Right cardiac atrium (tissue), 5 donors: ENCODE results near the gene SCARB2. TPM values are rescaled to one million over a fixed set of nuclear protein-coding genes. Genes with fewer than 3 reads are reported as not detected.

ENCODE experiments used
- ATAC-seq, 2 donors: fragments of 200-7000 bp; cut with Tn5 transposase; one replicate each; pipeline versions ENCODE4 v1.8.0 to v1.9.1; 2020; ENCODE audit warnings: moderate library complexity in 2 of 2, mild to moderate bottlenecking in 1 of 2
- DNase-seq, 3 donors: peaks; one replicate each; pipeline ENCODE4 v3.0.0-alpha.2; 2020
- H3K27ac ChIP-seq: one replicate; pipeline ENCODE4 v1.5.1; 2013; ENCODE audit warnings: mild to moderate bottlenecking, low read length, control low read depth, moderate library complexity
- H3K27me3 ChIP-seq: one replicate; pipeline ENCODE4 v1.6.1; 2013; ENCODE audit not compliant: control insufficient read depth, insufficient read depth
- H3K4me1 ChIP-seq: one replicate; pipeline ENCODE4 v1.6.1; 2013; ENCODE audit warnings: low read length; ENCODE audit not compliant: control insufficient read depth, insufficient read depth
- H3K4me3 ChIP-seq: one replicate; pipeline ENCODE4 v1.5.1; 2013; ENCODE audit warnings: low read length, control low read depth
- H3K9me3 ChIP-seq: one replicate; pipeline ENCODE4 v1.6.1; 2013; ENCODE audit warnings: low read length; ENCODE audit not compliant: control insufficient read depth
- WGBS: extraction: QIAGEN DNeasy Blood & Tissue Kit; methylation state at CpG from one replicate; pipeline ENCODE4 v1.1.7; 2013; 5-methylcytosine and 5-hydroxymethylcytosine counted together
- intact Hi-C, 4 donors: fragments of 100-400 bp; cut with DNase I; formaldehyde crosslinking; loops; one replicate each; pipeline versions ENCODE4 v1.11.0 to v1.14.0; 2022 to 2023
- polyA plus RNA-seq: library from polyadenylated mRNA; stranded (reverse); fragments of 200-250 nt; gene quantifications from one replicate; pipeline ENCODE4 v1.2.3, GENCODE V29; 2013
- total RNA-seq, 4 donors: library from RNA; stranded (reverse); fragmentation: NEBNext Ultra II Directional; extraction: Animal tissue kit (Norgen Biotek cat#: 25700); gene quantifications; one replicate each; pipeline ENCODE4 v1.2.1, GENCODE V29; 2021
- donor health status: healthy with polysubstance abuse.
- donor health status: DM: no; HTN: yes; CAD: no.
- donor health status: DM: no; HTN: no; CAD: no.
- donor health status: DM: no; HTN: yes; CAD: no; lungs with severe emphysema.
- donor health status: DM: yes; HTN: yes; CAD: no.

Gene SCARB2
- total and polyA plus RNA-seq, 5 donors, result 78.2 to 139 (median 103) TPM

DNA sequence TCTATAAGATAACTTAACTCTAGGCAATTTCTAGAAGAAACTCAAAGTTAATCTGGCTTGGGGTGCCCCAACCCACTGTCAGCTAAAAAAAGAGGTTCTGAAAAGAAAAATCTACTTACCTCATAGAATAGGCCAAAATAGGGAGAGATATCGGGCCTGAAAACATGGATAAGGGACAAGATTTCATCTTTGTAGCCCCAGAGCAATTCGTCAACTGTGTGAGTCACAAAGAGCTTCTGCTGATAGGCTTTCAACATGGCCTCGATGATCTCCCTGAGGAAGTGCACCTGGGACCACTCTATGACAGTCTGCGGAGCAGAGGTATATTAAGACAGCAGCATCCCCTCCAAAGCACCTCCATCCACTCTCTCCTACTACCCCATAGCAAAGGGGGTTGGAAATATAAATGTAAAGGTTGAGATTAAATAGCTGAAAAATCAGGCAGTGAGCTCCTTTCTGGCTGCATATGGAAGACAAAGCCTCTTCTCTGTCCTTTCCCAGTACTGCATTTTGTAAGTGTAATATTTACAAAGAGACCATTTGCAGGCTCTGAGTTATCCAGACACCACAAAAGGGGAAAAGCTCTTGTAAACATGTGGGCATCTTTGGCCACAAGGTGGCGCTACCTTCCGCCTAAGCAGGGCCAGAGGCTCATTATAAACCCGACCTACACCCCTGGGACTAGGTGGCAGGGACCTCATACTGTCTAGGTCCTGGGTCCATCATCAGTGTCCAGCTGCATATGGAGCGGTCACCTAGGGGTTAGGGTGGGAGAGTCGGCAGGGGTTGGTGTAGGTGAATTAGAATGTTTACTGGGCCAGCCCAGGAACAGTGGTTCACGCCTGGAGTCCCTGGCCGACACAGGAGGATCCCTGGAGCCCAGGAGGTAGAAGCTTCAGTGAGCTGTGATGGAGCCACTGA is 34.0 kb downstream of the SCARB2 start:
- DNase-seq (peak; percentile 89 to 96 (median 93)), ATAC-seq (peak; percentile 88 to 93)
- Histone ChIP-seq H3K4me3 (no peak overlapping the region), H3K9me3 (no peaks in the 10 kb centered on the region), H3K27me3 (no peaks in the 10 kb centered on the region), H3K4me1 (peaks cover 2% of the 10 kb centered on the region), H3K27ac (no peak overlapping the region)
- intact Hi-C loops, result loop anchor here in 3 of 4 donors (5.0 to 10.0 kb wide), 3 partner anchors 68 to 325 kb away; partner anchors contain the start of gene STBD1 (in 1 of the 3)
- WGBS, result 51% methylated on average over 11 of the region's 11 CpGs

DNA sequence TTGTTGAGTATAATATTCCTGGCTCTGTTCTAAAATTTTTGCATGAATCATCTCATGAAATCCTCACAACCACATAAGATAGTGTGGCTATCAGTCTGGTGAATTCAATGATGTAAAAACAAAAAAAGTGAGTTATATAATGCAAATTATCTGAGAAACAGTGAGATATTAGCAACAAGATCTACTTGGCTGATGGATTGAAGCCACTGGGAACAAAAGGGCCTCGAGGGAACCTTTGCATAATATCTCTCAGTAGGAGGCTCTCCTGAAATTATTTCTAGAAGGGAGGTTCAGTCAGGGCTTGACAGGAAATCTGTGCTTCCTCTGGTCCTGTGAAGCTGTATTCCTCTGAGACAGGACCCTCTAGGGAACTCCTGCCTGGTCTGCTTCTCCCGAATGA is 35.3 kb downstream of the SCARB2 start:
- Histone ChIP-seq H3K27me3 (no peaks in the 10 kb centered on the region), H3K4me1 (peaks cover 2% of the 10 kb centered on the region), H3K27ac (peak overlapping the region; percentile 46), H3K4me3 (no peak overlapping the region), H3K9me3 (no peaks in the 10 kb centered on the region)
- intact Hi-C loops, result no loop called here
- ATAC-seq (no peak), DNase-seq (no peak)
- WGBS, result 30% methylated on average over 2 of the region's 2 CpGs

DNA sequence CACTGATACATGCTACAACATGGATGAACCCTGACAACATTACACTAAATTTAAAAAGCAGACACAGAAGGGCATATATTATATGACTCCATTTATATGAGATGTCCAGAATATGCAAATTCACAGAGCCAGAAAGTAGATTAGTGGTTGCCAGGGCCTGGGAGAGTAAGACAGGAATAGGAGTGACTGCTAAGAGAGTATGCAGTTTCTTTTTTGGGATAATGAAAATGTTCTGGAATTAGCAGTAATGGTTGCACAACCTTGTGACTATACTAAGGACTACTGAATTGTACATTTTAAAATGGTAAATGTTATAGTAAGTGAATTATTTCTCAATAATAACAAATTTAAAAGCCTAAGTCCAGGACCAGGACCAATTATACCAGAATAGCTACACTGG is 35.9 kb downstream of the SCARB2 start:
- H3K4me1 ChIP-seq, result peaks cover 2% of the 10 kb centered on the region
- no peak for DNase-seq
- H3K9me3 ChIP-seq, result no peaks in the 10 kb centered on the region
- H3K27ac ChIP-seq, result no peak overlapping the region
- ATAC-seq, result peak in 1 of 2 donors; percentile 42
- intact Hi-C loops, result no loop called here
- no peaks in the 10 kb centered on the region for H3K27me3 ChIP-seq
- H3K4me3 ChIP-seq, result no peak overlapping the region

DNA sequence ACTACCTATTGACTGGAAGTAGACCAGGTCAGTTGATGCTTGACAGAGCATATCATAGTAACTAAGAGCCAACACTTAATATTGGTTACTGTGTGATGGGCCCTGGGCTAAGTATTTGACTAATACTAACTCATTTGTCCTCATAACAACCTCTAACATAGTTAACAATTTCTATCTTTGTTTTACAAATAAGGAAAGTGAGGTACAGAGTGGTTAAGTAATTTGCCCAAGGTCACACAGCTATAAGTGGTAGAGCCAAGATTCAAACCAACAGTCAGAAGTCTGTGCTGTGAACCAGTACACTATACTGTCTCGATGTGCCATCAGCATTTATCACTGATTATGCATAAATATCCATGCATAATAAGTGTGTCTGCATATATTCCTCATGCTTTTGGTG is 38.3 kb downstream of the SCARB2 start:
- Histone ChIP-seq H3K27me3 (no peaks in the 10 kb centered on the region), H3K27ac (no peak overlapping the region), H3K9me3 (no peaks in the 10 kb centered on the region), H3K4me3 (no peak overlapping the region), H3K4me1 (peaks cover 2% of the 10 kb centered on the region)
- intact Hi-C loops, result no loop called here
- ATAC-seq, result no peak
- DNase-seq, result no peak
- 97% methylated on average over 1 of the region's 1 CpG for WGBS

DNA sequence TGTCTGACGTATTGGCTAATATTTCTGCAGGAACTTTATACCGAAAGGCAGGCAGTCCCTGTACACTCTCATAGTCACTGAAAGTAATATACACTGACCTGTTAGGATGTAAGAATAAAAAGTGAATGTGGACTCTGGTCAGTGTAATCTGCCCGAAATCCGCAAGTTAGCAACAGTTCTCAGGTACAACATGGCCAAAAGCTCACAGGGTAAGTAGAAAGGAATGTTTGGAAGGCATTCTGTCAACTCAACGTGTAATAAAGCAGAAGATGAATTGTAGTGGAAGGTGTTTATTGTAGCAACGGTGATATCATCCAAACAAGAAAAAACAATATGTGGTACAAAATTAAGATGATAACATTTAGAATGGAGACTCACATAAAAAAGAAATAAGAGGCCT is 39.4 kb downstream of the SCARB2 start:
- Histone ChIP-seq H3K27ac (no peak overlapping the region), H3K4me1 (peaks cover 2% of the 10 kb centered on the region), H3K4me3 (no peak overlapping the region), H3K9me3 (no peaks in the 10 kb centered on the region), H3K27me3 (no peaks in the 10 kb centered on the region)
- intact Hi-C loops, result no loop called here
- ATAC-seq (no peak), DNase-seq (no peak)
- 87% methylated on average over 6 of the region's 6 CpGs for WGBS

DNA sequence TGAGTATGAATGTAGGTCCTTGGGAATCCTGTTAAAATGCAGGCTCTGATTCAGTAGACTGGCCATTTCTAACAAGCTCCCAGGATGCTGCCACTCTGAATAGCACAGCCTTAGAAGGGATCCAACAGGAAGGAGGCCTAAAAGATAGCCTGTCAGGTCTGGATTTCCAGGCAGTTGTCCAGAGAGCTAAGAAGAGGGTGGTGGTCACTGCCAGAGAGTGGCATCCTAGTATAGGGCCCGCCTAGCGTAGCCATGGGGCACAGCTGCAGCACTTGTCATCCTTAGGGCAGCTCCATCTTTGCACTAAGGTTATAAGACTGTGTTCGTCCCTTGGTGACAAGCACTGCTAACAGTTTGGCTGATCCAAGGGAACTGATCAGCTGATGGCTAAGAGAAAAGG is 44.9 kb downstream of the SCARB2 start:
- H3K4me3 ChIP-seq, result no peak overlapping the region
- H3K27ac ChIP-seq, result no peak overlapping the region
- H3K4me1 ChIP-seq, result no peaks in the 10 kb centered on the region
- no peak for DNase-seq
- WGBS, result 97% methylated on average over 3 of the region's 3 CpGs
- intact Hi-C loops, result no loop called here
- H3K9me3 ChIP-seq, result no peaks in the 10 kb centered on the region
- ATAC-seq, result peak in 1 of 2 donors; percentile 38
- no peaks in the 10 kb centered on the region for H3K27me3 ChIP-seq

DNA sequence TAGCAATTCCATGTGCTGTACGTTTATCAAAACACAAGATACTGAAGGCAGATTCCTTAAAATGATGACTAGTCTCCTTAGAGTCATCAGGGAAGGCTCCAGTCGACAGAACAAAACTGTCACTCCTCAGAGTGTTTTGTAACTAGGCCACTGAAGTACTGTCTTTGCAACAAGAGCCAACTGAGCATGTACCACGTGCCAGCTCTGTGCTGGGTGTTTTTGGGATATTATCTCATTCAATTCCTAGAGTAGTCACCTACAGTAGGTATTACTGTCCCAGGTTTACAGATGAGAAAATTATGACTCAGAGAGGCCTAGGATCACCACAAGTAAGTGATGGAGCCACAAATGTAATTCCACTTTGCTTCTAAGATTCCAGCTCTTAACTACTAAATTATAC is 47.1 kb downstream of the SCARB2 start:
- Histone ChIP-seq H3K9me3 (no peaks in the 10 kb centered on the region), H3K4me3 (no peak overlapping the region), H3K27me3 (no peaks in the 10 kb centered on the region), H3K4me1 (no peaks in the 10 kb centered on the region), H3K27ac (no peak overlapping the region)
- intact Hi-C loops, result no loop called here
- WGBS, result 78% methylated on average over 3 of the region's 3 CpGs
- DNase-seq (no peak), ATAC-seq (no peak)

DNA sequence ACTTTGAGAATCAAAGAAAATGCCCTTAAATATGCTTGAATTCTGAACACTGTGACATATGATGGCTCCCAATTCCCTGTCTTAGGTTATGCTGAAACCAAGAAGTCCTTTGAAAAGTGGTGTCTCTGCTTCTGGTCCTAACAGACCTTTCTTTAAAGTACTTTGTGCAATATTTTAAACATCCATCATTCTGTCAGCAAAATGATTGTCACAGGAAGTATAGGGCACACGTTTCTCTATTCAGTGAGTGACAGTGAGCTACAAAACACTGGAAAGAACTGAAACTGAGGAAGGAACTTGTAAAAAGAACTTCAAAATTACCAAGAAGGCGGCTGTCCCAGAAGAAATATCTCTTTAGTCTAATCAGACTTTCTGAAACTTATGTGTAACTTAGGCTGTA is 53.3 kb downstream of the SCARB2 start:
- Histone ChIP-seq H3K4me3 (no peak overlapping the region), H3K27me3 (no peaks in the 10 kb centered on the region), H3K27ac (no peak overlapping the region), H3K9me3 (no peaks in the 10 kb centered on the region), H3K4me1 (no peaks in the 10 kb centered on the region)
- WGBS, result 46% methylated on average over 2 of the region's 2 CpGs
- DNase-seq (no peak), ATAC-seq (no peak)
- intact Hi-C loops, result no loop called here

DNA sequence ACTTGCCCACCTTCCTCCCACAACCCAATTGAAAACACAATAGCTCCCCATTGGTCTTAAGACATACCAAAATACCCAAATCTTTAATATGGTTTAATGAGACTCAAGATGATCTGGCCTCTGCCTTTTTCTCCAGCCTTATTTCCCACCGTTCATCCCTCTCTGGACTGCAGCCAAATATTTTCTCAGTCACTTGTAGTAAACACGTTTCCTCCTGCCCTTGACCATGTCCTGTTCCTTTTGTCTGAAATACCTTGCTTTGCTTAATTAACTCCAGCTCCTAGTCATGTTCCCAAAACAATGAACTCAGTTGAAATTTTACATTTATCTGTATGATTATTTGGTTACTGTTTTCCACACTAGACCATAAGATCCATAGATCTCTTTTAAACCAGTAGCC is 57.0 kb downstream of the SCARB2 start:
- Histone ChIP-seq H3K27me3 (no peaks in the 10 kb centered on the region), H3K4me3 (no peak overlapping the region), H3K27ac (no peak overlapping the region), H3K9me3 (no peaks in the 10 kb centered on the region), H3K4me1 (no peaks in the 10 kb centered on the region)
- no peak for DNase-seq
- ATAC-seq, result no peak
- intact Hi-C loops, result no loop called here
- WGBS, result 8% methylated on average over 2 of the region's 2 CpGs

DNA sequence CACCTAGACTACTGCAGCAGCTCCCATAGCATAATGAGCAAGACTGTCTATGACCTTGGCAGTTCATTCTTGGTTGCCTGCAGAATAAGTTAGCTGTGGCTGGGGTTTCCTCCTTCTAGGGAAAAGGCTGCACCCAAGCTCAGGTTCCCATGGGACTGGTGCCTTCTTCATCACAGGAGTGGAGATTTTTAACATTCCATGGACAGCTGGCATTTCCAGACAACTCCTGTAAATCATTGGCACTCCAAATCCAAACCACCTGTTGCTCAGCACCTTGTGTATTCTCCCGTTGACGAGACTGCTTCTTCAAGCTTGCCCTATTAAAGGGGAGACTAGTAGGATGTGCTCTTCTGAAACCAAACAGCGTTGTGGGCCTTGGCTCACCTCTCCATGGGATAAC is 57.6 kb downstream of the SCARB2 start:
- intact Hi-C loops, result no loop called here
- Histone ChIP-seq H3K27ac (no peak overlapping the region), H3K4me3 (no peak overlapping the region), H3K9me3 (no peaks in the 10 kb centered on the region), H3K27me3 (no peaks in the 10 kb centered on the region), H3K4me1 (no peaks in the 10 kb centered on the region)
- 96% methylated on average over 3 of the region's 3 CpGs for WGBS
- no peak for DNase-seq
- peak in 1 of 2 donors; percentile 11 for ATAC-seq

DNA sequence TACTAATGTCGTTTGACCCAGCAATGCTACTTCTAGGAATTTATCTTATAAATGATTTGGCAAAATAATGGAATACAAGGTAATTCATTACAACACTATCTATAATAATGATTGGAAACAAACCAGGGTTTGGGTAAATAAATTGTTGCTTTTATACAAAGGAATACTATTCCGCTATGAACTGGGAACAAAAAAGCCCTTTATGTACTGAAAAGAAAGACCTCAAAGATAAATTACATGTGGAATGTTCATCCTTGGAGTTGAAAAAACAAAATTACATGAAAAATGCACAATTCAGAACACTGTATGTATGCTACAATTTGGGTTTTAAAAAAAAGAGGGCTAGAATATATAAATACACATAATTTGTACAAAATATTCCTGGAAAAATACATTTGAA is 60.3 kb downstream of the SCARB2 start:
- WGBS, result 87% methylated on average over 2 of the region's 2 CpGs
- DNase-seq, result no peak
- Histone ChIP-seq H3K27ac (no peak overlapping the region), H3K27me3 (no peaks in the 10 kb centered on the region), H3K4me1 (no peaks in the 10 kb centered on the region), H3K4me3 (no peak overlapping the region), H3K9me3 (no peaks in the 10 kb centered on the region)
- ATAC-seq, result no peak
- intact Hi-C loops, result no loop called here
